Measurements from ENCODE around the gene TAF1B.

Gene TAF1B

DNA sequence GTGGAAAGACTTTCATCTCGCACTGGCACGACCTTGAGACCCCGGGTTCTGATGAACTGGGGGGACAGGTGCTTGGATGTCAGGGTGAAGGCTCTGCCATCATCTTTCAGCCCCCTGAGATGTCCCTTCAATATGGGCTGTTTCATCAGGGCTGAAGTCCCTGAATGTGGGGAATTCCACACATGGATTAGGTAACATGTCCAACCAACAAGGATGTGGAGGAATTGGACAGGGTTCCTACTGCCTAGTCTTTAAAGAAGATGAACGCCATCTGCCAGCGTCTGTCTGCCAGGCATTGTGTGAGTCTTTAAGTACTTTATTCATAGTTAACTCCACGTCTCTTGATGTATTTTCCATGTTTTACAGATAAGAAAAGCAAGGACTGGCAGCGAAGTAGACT is 102.3 kb downstream of the TAF1B start:
- no peak overlapping the region for H3K4me3 ChIP-seq (ENCODE audit: low read depth, low read length)
- DNase-seq (ENCODE audit: low read depth) = no peak
- TF ChIP-seq, protein P1, sequence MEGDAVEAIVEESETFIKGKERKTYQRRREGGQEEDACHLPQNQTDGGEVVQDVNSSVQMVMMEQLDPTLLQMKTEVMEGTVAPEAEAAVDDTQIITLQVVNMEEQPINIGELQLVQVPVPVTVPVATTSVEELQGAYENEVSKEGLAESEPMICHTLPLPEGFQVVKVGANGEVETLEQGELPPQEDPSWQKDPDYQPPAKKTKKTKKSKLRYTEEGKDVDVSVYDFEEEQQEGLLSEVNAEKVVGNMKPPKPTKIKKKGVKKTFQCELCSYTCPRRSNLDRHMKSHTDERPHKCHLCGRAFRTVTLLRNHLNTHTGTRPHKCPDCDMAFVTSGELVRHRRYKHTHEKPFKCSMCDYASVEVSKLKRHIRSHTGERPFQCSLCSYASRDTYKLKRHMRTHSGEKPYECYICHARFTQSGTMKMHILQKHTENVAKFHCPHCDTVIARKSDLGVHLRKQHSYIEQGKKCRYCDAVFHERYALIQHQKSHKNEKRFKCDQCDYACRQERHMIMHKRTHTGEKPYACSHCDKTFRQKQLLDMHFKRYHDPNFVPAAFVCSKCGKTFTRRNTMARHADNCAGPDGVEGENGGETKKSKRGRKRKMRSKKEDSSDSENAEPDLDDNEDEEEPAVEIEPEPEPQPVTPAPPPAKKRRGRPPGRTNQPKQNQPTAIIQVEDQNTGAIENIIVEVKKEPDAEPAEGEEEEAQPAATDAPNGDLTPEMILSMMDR (IDR thresholded peaks at IDR 0.05; ENCODE audit: insufficient read depth, low read depth, low read length, missing control alignments) = no peak

DNA sequence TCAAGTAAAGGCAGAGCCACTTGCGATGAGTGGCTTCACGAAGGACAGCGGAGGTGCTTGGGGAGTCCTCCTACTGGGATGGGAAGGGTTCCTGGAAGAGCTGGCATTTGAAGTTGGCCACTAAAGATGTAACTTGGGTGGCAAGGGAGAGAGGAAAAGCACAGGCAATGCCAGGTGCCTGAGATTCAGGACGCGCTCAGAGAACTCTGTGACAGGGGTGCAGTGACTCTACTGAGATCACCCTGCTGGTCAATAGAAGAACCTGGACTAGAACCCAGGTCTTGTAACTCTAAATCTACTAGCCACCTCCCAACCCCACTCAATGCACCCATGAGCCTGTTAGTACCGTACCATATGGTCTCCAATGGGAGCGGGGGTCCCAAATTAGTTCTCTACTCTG is 102.8 kb downstream of the TAF1B start:
- TF ChIP-seq, protein P1 (IDR thresholded peaks at IDR 0.05; ENCODE audit: insufficient read depth, low read depth, low read length, missing control alignments) = no peak
- no peak for DNase-seq (ENCODE audit: low read depth)
- H3K4me3 ChIP-seq (ENCODE audit: low read depth, low read length) = no peak overlapping the region

DNA sequence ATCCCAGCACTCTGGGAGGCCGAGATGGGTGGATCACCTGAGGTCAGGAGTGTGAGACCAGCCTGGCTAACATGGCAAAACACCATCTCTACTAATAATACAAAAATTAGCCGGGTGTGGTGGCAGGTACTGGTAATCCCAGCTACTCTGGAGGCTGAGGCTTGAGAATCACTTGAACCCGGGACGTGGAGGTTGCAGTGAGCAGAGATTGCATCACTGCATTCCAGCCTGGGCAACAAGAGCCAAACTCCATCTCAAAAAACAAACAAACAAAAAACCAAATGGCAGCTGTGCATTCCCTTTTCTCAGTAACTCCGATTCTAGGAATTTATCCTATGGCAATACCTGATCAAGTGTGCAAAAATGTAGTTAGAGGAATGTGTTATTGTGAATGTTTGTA is 103.5 kb downstream of the TAF1B start:
- DNase-seq (ENCODE audit: low read depth) = no peak
- TF ChIP-seq, protein P1 (IDR thresholded peaks at IDR 0.05; ENCODE audit: insufficient read depth, low read depth, low read length, missing control alignments) = no peak
- no peak overlapping the region for H3K4me3 ChIP-seq (ENCODE audit: low read depth, low read length)

DNA sequence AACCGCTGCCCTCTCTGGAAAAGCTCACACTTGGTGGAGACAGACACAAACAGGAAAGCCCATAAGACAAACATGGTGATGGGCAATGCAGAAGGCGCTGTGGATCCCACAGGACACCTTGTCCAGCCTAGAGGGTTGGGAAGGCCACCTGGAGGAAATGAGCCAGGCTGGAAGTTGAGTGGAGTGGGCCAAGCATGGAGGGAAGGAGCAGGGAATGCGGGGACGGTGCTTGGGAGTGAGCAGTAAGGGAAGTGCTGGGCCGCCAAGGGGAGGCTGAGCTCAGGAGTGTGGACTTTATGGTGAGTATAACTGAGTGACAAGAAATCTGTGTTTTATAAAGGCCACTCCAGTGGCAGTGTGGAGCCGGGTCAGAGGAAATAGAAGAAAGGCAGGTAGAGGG is 105.4 kb downstream of the TAF1B start:
- no peak for DNase-seq (ENCODE audit: low read depth)
- TF ChIP-seq, protein P1 (IDR thresholded peaks at IDR 0.05; ENCODE audit: insufficient read depth, low read depth, low read length, missing control alignments) = no peak
- H3K4me3 ChIP-seq (ENCODE audit: low read depth, low read length) = no peak overlapping the region

DNA sequence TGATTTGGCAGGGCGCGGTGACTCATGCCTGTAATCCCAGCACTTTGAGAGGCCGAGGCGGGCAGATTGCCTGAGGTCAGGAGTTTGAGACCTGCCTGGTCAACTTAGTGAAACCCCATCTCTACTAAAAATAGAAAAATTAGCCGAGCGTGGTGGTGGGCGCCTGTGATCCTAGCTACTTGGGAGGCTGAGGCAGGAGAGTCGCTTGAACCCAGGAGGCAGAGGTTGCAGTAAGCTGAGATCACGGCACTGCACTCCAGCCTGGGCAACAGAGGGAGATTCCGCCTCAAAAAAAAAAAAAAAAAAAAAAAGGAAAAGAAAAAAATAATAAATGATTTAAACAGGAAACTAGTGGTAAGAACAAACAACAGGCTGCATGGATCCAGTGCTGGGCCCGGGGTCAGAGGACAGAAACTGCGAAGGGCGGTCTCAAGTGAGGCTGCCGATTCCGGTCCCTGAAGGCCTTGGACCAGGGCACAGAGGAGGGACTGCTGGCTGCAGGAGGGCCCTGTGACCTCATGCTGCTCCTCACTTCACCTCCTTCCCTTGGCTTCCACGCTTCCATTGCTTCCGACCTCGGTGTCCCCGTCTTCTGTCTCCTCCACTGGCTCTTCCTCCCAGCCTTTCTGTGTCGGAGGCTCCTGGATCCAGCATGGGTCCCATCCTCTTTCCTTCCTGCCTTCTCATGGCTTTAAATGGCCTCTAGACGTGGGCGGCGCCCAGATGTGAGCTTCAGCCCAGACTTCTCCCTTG is 106.1 kb downstream of the TAF1B start:
- no peak overlapping the region for H3K4me3 ChIP-seq (ENCODE audit: low read depth, low read length)
- DNase-seq (ENCODE audit: low read depth) = no peak
- TF ChIP-seq, protein P1 (IDR thresholded peaks at IDR 0.05; ENCODE audit: insufficient read depth, low read depth, low read length, missing control alignments) = no peak

DNA sequence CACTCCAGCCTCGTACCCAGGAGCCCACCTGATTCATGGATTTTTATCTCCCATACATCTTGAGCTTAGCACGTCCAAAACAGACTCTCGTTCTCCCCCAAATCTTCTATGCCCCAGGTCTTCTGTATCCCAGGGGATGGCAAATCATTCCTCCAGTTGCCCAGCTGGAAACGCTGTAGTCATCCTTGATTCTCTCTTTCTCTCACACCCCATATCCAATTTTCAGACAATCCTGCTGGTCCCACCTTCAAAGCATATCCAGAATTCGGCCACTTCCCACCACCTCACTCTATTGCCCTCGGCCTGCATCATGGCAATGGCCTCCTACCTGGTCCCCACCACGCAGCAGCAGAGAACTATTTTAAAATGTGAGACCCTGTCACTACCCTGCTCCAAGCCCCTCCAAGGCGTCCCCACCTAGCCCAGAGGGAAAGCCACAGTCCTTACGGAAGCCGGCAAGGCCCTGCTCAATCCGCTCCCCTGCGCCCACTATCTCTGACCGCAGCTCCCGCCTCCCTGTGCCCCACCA is 106.8 kb downstream of the TAF1B start:
- DNase-seq (ENCODE audit: low read depth) = no peak
- H3K4me3 ChIP-seq (ENCODE audit: low read depth, low read length) = no peak overlapping the region
- TF ChIP-seq, protein P1 (IDR thresholded peaks at IDR 0.05; ENCODE audit: insufficient read depth, low read depth, low read length, missing control alignments) = no peak

All from GM12865 (cell line).